IPS-15b (cell line): ENCODE measurements around the gene CTTNBP2.

Experiments
- H3K27me3 ChIP-seq: one replicate; pipeline ENCODE4 v1.6.1; 2013; ENCODE audit warnings: low read length; ENCODE audit not compliant: control insufficient read depth, insufficient read depth
- H3K36me3 ChIP-seq: one replicate; pipeline ENCODE4 v1.6.1; 2013; ENCODE audit warnings: low read length; ENCODE audit not compliant: control insufficient read depth, insufficient read depth
- H3K4me1 ChIP-seq: one replicate; pipeline ENCODE4 v1.6.1; 2013; ENCODE audit warnings: mild to moderate bottlenecking, low read length; ENCODE audit not compliant: control insufficient read depth, insufficient read depth
- H3K4me3 ChIP-seq: one replicate; pipeline ENCODE4 v1.5.1; 2013; ENCODE audit warnings: low read depth, low read length
- H3K9ac ChIP-seq: one replicate; pipeline ENCODE4 v1.6.1; 2013; ENCODE audit warnings: low read depth, mild to moderate bottlenecking, low read length
- H3K9me3 ChIP-seq: one replicate; pipeline ENCODE4 v1.6.1; 2013; ENCODE audit warnings: mild to moderate bottlenecking, low read length; ENCODE audit not compliant: control insufficient read depth, insufficient read depth

CTTNBP2 gene

GRCh38 chr7:117810642-117811512 lies 62.4 kb downstream of the CTTNBP2 start:
- no peak overlapping the region for H3K4me3 ChIP-seq
- no peaks in the 10 kb centered on the region for H3K36me3 ChIP-seq
- H3K4me1 ChIP-seq = peaks cover 31% of the 10 kb centered on the region
- no peaks in the 10 kb centered on the region for H3K27me3 ChIP-seq
- H3K9me3 ChIP-seq = no peaks in the 10 kb centered on the region
- H3K9ac ChIP-seq = no peak overlapping the region

GRCh38 chr7:117809958-117810357 lies 63.3 kb downstream of the CTTNBP2 start:
- H3K9me3 ChIP-seq = no peaks in the 10 kb centered on the region
- H3K9ac ChIP-seq = no peak overlapping the region
- H3K27me3 ChIP-seq = no peaks in the 10 kb centered on the region
- H3K36me3 ChIP-seq = no peaks in the 10 kb centered on the region
- H3K4me3 ChIP-seq = no peak overlapping the region
- peaks cover 32% of the 10 kb centered on the region for H3K4me1 ChIP-seq

- Histone ChIP-seq H3K36me3 (no peaks in the 10 kb centered on the region), H3K9ac (no peak overlapping the region), H3K4me3 (no peak overlapping the region), H3K4me1 (peaks cover 32% of the 10 kb centered on the region), H3K27me3 (no peaks in the 10 kb centered on the region), H3K9me3 (no peaks in the 10 kb centered on the region)
These were observed 64.1 kb downstream of the CTTNBP2 start for GRCh38 chr7:117808910-117809705.

- H3K27me3 ChIP-seq = no peaks in the 10 kb centered on the region
- no peaks in the 10 kb centered on the region for H3K9me3 ChIP-seq
- peaks cover 28% of the 10 kb centered on the region for H3K4me1 ChIP-seq
- no peak overlapping the region for H3K4me3 ChIP-seq
- H3K36me3 ChIP-seq = no peaks in the 10 kb centered on the region
- H3K9ac ChIP-seq = no peak overlapping the region
These were observed 64.9 kb downstream of the CTTNBP2 start for GRCh38 chr7:117808341-117808757.

GRCh38 chr7:117807676-117808075 lies 65.6 kb downstream of the CTTNBP2 start:
- peaks cover 27% of the 10 kb centered on the region for H3K4me1 ChIP-seq
- no peak overlapping the region for H3K4me3 ChIP-seq
- no peaks in the 10 kb centered on the region for H3K36me3 ChIP-seq
- no peaks in the 10 kb centered on the region for H3K27me3 ChIP-seq
- H3K9me3 ChIP-seq = no peaks in the 10 kb centered on the region
- no peak overlapping the region for H3K9ac ChIP-seq

GRCh38 chr7:117806011-117806410 lies 67.2 kb downstream of the CTTNBP2 start:
- Histone ChIP-seq H3K27me3 (no peaks in the 10 kb centered on the region), H3K4me1 (peaks cover 22% of the 10 kb centered on the region), H3K36me3 (no peaks in the 10 kb centered on the region), H3K9me3 (no peaks in the 10 kb centered on the region), H3K4me3 (no peak overlapping the region), H3K9ac (no peak overlapping the region)

- H3K36me3 ChIP-seq = no peaks in the 10 kb centered on the region
- no peak overlapping the region for H3K4me3 ChIP-seq
- no peak overlapping the region for H3K9ac ChIP-seq
- H3K27me3 ChIP-seq = no peaks in the 10 kb centered on the region
- peaks cover 15% of the 10 kb centered on the region for H3K4me1 ChIP-seq
- no peaks in the 10 kb centered on the region for H3K9me3 ChIP-seq
These were observed 68.0 kb downstream of the CTTNBP2 start for GRCh38 chr7:117805241-117805640.

- Histone ChIP-seq H3K36me3 (no peaks in the 10 kb centered on the region), H3K9me3 (no peaks in the 10 kb centered on the region), H3K4me1 (peaks cover 4% of the 10 kb centered on the region)
These were observed 69.8 kb downstream of the CTTNBP2 start for GRCh38 chr7:117803476-117803875.

GRCh38 chr7:117802660-117803059 lies 70.6 kb downstream of the CTTNBP2 start:
- Histone ChIP-seq H3K4me3 (no peak overlapping the region), H3K4me1 (peaks cover 4% of the 10 kb centered on the region), H3K27me3 (no peaks in the 10 kb centered on the region), H3K36me3 (no peaks in the 10 kb centered on the region), H3K9ac (no peak overlapping the region), H3K9me3 (no peaks in the 10 kb centered on the region)

More at GRCh38 chr7:117803476-117803875, 69.8 kb downstream of the CTTNBP2 start:
- Histone ChIP-seq H3K27me3 (no peaks in the 10 kb centered on the region), H3K9ac (no peak overlapping the region), H3K4me3 (no peak overlapping the region)

- Histone ChIP-seq H3K4me1 (peaks cover under 1% of the 10 kb centered on the region), H3K27me3 (no peaks in the 10 kb centered on the region), H3K9me3 (no peaks in the 10 kb centered on the region), H3K4me3 (no peak overlapping the region), H3K9ac (no peak overlapping the region), H3K36me3 (no peaks in the 10 kb centered on the region)
These were observed 72.4 kb downstream of the CTTNBP2 start for GRCh38 chr7:117800841-117801240.

- Histone ChIP-seq H3K4me1 (no peaks in the 10 kb centered on the region), H3K27me3 (no peaks in the 10 kb centered on the region)
These were observed 72.8 kb downstream of the CTTNBP2 start for GRCh38 chr7:117800406-117800805.

GRCh38 chr7:117796889-117797288 lies 76.4 kb downstream of the CTTNBP2 start:
- Histone ChIP-seq H3K9me3 (no peaks in the 10 kb centered on the region), H3K4me3 (no peak overlapping the region), H3K27me3 (no peaks in the 10 kb centered on the region), H3K9ac (no peak overlapping the region), H3K36me3 (peaks cover 4% of the 10 kb centered on the region), H3K4me1 (no peaks in the 10 kb centered on the region)

More at GRCh38 chr7:117800406-117800805, 72.8 kb downstream of the CTTNBP2 start:
- Histone ChIP-seq H3K9ac (no peak overlapping the region), H3K4me3 (no peak overlapping the region), H3K36me3 (no peaks in the 10 kb centered on the region), H3K9me3 (no peaks in the 10 kb centered on the region)
